Measurements from ENCODE around the gene OR5H15. TPM values are rescaled to one million over a fixed set of nuclear protein-coding genes. Genes with fewer than 3 reads are reported as not detected.
"Not testable (repeated sequence)": the region's sequence is repeated elsewhere in the genome, so short reads cannot be mapped to it uniquely, and the experiment has no call there.

OR5H15 gene
- polyA plus RNA-seq: not detected

GRCh38 chr3:98166396-98166795, at the start of gene OR5H15:
OR5H15 (plus strand) TSS chr3:98166696; CDS start chr3:98168700, 2,004 bp downstream.
- H3K27ac Mint-ChIP-seq: no peak within 1 kb of the TSS
- H3K4me1 Mint-ChIP-seq: no peaks in the 10 kb centered on the region
- no peak within 1 kb of the TSS for H3K4me3 Mint-ChIP-seq
- no peaks in the 10 kb centered on the region for H3K27me3 Mint-ChIP-seq
- H3K36me3 Mint-ChIP-seq: peaks cover 2% of the 10 kb centered on the region
- no peaks in the 10 kb centered on the region for H3K9me3 Mint-ChIP-seq

GRCh38 chr3:98130421-98130820, 36.1 kb upstream of the OR5H15 start, which contains the start of gene OR5H1:
OR5H1 (plus strand) TSS chr3:98130721; CDS start chr3:98132698, 1,977 bp downstream.
- H3K27ac Mint-ChIP-seq: no peak within 1 kb of the TSS
- no peaks in the 10 kb centered on the region for H3K36me3 Mint-ChIP-seq
- H3K9me3 Mint-ChIP-seq: peaks cover 3 to 6% (median 4%) of the 10 kb centered on the region in 3 donors
- H3K4me1 Mint-ChIP-seq: no peaks in the 10 kb centered on the region
- H3K4me3 Mint-ChIP-seq: no peak within 1 kb of the TSS
- no peaks in the 10 kb centered on the region for H3K27me3 Mint-ChIP-seq

- no peak overlapping the region for H3K4me3 Mint-ChIP-seq
- H3K9me3 Mint-ChIP-seq: peaks cover 0 to 2% (median 0%) of the 10 kb centered on the region in 3 donors
- H3K27ac Mint-ChIP-seq: no peak overlapping the region
- H3K27me3 Mint-ChIP-seq: peaks cover 1% of the 10 kb centered on the region
- H3K4me1 Mint-ChIP-seq: no peaks in the 10 kb centered on the region
- H3K36me3 Mint-ChIP-seq: no peaks in the 10 kb centered on the region
Measured at GRCh38 chr3:98136631-98137030, 29.9 kb upstream of the OR5H15 start.

GRCh38 chr3:98137826-98138557, 28.5 kb upstream of the OR5H15 start:
- not testable (repeated sequence) for H3K4me1 Mint-ChIP-seq, H3K27ac Mint-ChIP-seq, H3K9me3 Mint-ChIP-seq, H3K27me3 Mint-ChIP-seq, H3K4me3 Mint-ChIP-seq, H3K36me3 Mint-ChIP-seq

GRCh38 chr3:98140531-98140930, 26.0 kb upstream of the OR5H15 start:
- H3K36me3 Mint-ChIP-seq: no peaks in the 10 kb centered on the region
- no peak overlapping the region for H3K27ac Mint-ChIP-seq
- no peak overlapping the region for H3K4me3 Mint-ChIP-seq
- H3K27me3 Mint-ChIP-seq: peaks cover 1% of the 10 kb centered on the region
- H3K4me1 Mint-ChIP-seq: no peaks in the 10 kb centered on the region
- H3K9me3 Mint-ChIP-seq: no peaks in the 10 kb centered on the region

- peaks cover 0 to 3% (median 0%) of the 10 kb centered on the region in 3 donors for H3K9me3 Mint-ChIP-seq
- H3K4me3 Mint-ChIP-seq: no peak within 1 kb of the TSS
- H3K27ac Mint-ChIP-seq: no peak within 1 kb of the TSS
- H3K4me1 Mint-ChIP-seq: no peaks in the 10 kb centered on the region
- no peaks in the 10 kb centered on the region for H3K27me3 Mint-ChIP-seq
- peaks cover 2% of the 10 kb centered on the region for H3K36me3 Mint-ChIP-seq
Measured at GRCh38 chr3:98147179-98147578, 19.3 kb upstream of the OR5H15 start, which contains the start of gene OR5H14. OR5H14 (plus strand) TSS chr3:98147479; CDS start chr3:98149386, 1,907 bp downstream.

GRCh38 chr3:98148751-98149150, 17.7 kb upstream of the OR5H15 start:
- Mint-ChIP-seq H3K4me1 (no peaks in the 10 kb centered on the region), H3K27me3 (no peaks in the 10 kb centered on the region), H3K4me3 (no peak overlapping the region), H3K27ac (no peak overlapping the region), H3K36me3 (peaks cover 2% of the 10 kb centered on the region), H3K9me3 (peaks cover 0 to 3% (median 0%) of the 10 kb centered on the region in 3 donors)

GRCh38 chr3:98149456-98149855, 17.0 kb upstream of the OR5H15 start:
- H3K36me3 Mint-ChIP-seq, H3K4me1 Mint-ChIP-seq, H3K4me3 Mint-ChIP-seq, H3K27me3 Mint-ChIP-seq, H3K27ac Mint-ChIP-seq, H3K9me3 Mint-ChIP-seq: not testable (repeated sequence)

GRCh38 chr3:98151241-98151640, 15.3 kb upstream of the OR5H15 start:
- Mint-ChIP-seq H3K4me1 (no peaks in the 10 kb centered on the region), H3K36me3 (peaks cover 2% of the 10 kb centered on the region), H3K4me3 (no peak overlapping the region), H3K27me3 (no peaks in the 10 kb centered on the region), H3K27ac (no peak overlapping the region), H3K9me3 (peaks cover 0 to 3% (median 0%) of the 10 kb centered on the region in 3 donors)

- H3K4me3 Mint-ChIP-seq: no peak overlapping the region
- H3K4me1 Mint-ChIP-seq: no peaks in the 10 kb centered on the region
- H3K9me3 Mint-ChIP-seq: peaks cover 0 to 2% (median 0%) of the 10 kb centered on the region in 3 donors
- H3K27ac Mint-ChIP-seq: no peak overlapping the region
- H3K36me3 Mint-ChIP-seq: no peaks in the 10 kb centered on the region
- H3K27me3 Mint-ChIP-seq: peaks cover 3% of the 10 kb centered on the region
Measured at GRCh38 chr3:98171071-98171470, 4.6 kb downstream of the OR5H15 start.

- H3K4me1 Mint-ChIP-seq: no peaks in the 10 kb centered on the region
- peaks cover 0 to 2% (median 0%) of the 10 kb centered on the region in 3 donors for H3K9me3 Mint-ChIP-seq
- no peak overlapping the region for H3K27ac Mint-ChIP-seq
Measured at GRCh38 chr3:98172621-98173020, 6.1 kb downstream of the OR5H15 start.

GRCh38 chr3:98180319-98180890, 13.9 kb downstream of the OR5H15 start:
- Mint-ChIP-seq H3K4me1 (peaks cover 0 to 1% (median 0%) of the 10 kb centered on the region in 3 donors), H3K27ac (no peak overlapping the region), H3K36me3 (no peaks in the 10 kb centered on the region), H3K4me3 (no peak overlapping the region), H3K9me3 (peaks cover 0 to 2% (median 0%) of the 10 kb centered on the region in 3 donors), H3K27me3 (peaks cover 2% of the 10 kb centered on the region)

More at GRCh38 chr3:98172621-98173020, 6.1 kb downstream of the OR5H15 start:
- H3K4me3 Mint-ChIP-seq: no peak overlapping the region
- peaks cover 3% of the 10 kb centered on the region for H3K27me3 Mint-ChIP-seq
- H3K36me3 Mint-ChIP-seq: no peaks in the 10 kb centered on the region

- H3K9me3 Mint-ChIP-seq: no peaks in the 10 kb centered on the region
- no peak overlapping the region for H3K27ac Mint-ChIP-seq
- no peaks in the 10 kb centered on the region for H3K27me3 Mint-ChIP-seq
- H3K4me1 Mint-ChIP-seq: peaks cover 0 to 1% (median 0%) of the 10 kb centered on the region in 3 donors
- H3K36me3 Mint-ChIP-seq: no peaks in the 10 kb centered on the region
- no peak overlapping the region for H3K4me3 Mint-ChIP-seq
Measured at GRCh38 chr3:98182196-98182595, 15.7 kb downstream of the OR5H15 start.

- H3K9me3 Mint-ChIP-seq: no peaks in the 10 kb centered on the region
- H3K36me3 Mint-ChIP-seq: no peaks in the 10 kb centered on the region
- H3K27me3 Mint-ChIP-seq: no peaks in the 10 kb centered on the region
- H3K27ac Mint-ChIP-seq: no peak overlapping the region
- no peak overlapping the region for H3K4me3 Mint-ChIP-seq
- peaks cover 0 to 3% (median 0%) of the 10 kb centered on the region in 3 donors for H3K4me1 Mint-ChIP-seq
Measured at GRCh38 chr3:98185180-98185579, 18.7 kb downstream of the OR5H15 start.

GRCh38 chr3:98188545-98188944, 22.0 kb downstream of the OR5H15 start:
- H3K36me3 Mint-ChIP-seq: no peaks in the 10 kb centered on the region
- peaks cover 0 to 1% (median 0%) of the 10 kb centered on the region in 3 donors for H3K9me3 Mint-ChIP-seq
- no peak overlapping the region for H3K4me3 Mint-ChIP-seq
- peaks cover 0 to 1% (median 0%) of the 10 kb centered on the region in 3 donors for H3K4me1 Mint-ChIP-seq
- H3K27ac Mint-ChIP-seq: no peak overlapping the region
- H3K27me3 Mint-ChIP-seq: no peaks in the 10 kb centered on the region

- H3K4me3 Mint-ChIP-seq, H3K36me3 Mint-ChIP-seq, H3K9me3 Mint-ChIP-seq, H3K4me1 Mint-ChIP-seq, H3K27ac Mint-ChIP-seq, H3K27me3 Mint-ChIP-seq: not testable (repeated sequence)
Measured at GRCh38 chr3:98190911-98191310, 24.4 kb downstream of the OR5H15 start.

All from IgD-negative memory B cell (primary cell).